Measurements from ENCODE around the gene HEY2.

GRCh38 chr6:125751334-125751916, 2.0 kb downstream of the HEY2 start:
- TF ChIP-seq CTCF (IDR thresholded peaks at IDR 0.05) = no peak
- no peak for TF ChIP-seq EZH2 (IDR thresholded peaks at IDR 0.05; ENCODE audit: borderline replicate concordance, insufficient read depth, low read depth, low read length, poor library complexity, severe bottlenecking)
